ENCODE results near the gene LAX1.
"Not testable (repeated sequence)": the region's sequence is repeated elsewhere in the genome, so short reads cannot be mapped to it uniquely, and the experiment has no call there.

LAX1 gene

DNA sequence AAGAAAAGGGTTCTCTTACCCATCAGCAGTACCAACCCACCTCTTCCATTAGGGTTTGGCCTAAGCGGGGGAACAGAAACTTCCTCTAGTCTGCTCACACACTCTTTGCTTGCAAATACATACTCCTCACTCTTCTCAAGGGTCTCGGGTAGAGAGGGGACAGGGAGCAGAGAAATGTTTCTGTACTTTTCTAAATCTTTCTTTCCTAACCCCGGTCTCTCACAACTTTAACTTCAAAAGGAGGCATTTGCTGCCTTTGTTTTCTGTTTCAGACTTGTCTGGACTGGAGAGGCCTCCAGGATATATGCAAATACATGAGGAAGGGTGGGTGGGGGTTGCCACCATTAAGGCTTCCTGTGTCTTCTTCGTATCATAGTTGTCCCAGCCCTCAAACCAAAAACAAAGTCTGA is 10.5 kb upstream of the LAX1 start:
- TF ChIP-seq, protein P1, sequence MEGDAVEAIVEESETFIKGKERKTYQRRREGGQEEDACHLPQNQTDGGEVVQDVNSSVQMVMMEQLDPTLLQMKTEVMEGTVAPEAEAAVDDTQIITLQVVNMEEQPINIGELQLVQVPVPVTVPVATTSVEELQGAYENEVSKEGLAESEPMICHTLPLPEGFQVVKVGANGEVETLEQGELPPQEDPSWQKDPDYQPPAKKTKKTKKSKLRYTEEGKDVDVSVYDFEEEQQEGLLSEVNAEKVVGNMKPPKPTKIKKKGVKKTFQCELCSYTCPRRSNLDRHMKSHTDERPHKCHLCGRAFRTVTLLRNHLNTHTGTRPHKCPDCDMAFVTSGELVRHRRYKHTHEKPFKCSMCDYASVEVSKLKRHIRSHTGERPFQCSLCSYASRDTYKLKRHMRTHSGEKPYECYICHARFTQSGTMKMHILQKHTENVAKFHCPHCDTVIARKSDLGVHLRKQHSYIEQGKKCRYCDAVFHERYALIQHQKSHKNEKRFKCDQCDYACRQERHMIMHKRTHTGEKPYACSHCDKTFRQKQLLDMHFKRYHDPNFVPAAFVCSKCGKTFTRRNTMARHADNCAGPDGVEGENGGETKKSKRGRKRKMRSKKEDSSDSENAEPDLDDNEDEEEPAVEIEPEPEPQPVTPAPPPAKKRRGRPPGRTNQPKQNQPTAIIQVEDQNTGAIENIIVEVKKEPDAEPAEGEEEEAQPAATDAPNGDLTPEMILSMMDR (IDR thresholded peaks at IDR 0.05; ENCODE audit: low read depth, low read length), result no peak
- TF ChIP-seq POLR2A (IDR thresholded peaks at IDR 0.05; ENCODE audit: extremely low read depth, insufficient read length), result no peak
- no peak for TF ChIP-seq MYC (IDR thresholded peaks at IDR 0.05; ENCODE audit: low read depth, low read length)
- TF ChIP-seq, protein P2, sequence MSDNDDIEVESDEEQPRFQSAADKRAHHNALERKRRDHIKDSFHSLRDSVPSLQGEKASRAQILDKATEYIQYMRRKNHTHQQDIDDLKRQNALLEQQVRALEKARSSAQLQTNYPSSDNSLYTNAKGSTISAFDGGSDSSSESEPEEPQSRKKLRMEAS (IDR thresholded peaks at IDR 0.05; ENCODE audit: low read depth, low read length), result no peak
- no peak overlapping the region for H3K4me3 ChIP-seq (ENCODE audit: low read depth, low read length)
- no peak for DNase-seq (ENCODE audit: low read depth)

DNA sequence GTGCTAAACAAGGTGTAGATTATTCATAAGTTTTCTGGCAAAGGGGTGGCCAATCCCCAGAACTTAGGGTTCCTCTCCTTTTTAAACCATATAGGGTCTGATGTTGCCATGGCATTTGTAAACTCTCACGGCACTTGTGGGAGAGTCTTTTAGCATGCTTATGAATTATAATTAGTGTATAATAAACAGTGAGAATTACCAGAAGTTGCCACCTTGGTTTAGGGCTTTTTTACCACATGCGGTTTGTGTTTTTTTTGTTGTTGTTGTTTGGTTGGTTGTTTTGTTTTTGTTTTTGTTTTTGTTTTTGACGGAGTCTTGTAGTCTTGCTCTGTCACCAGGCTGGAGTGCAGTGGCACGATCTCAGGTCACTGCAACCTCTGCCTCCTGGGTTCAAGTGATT is 8.9 kb upstream of the LAX1 start:
- TF ChIP-seq, protein P1 (IDR thresholded peaks at IDR 0.05; ENCODE audit: low read depth, low read length), result no peak
- TF ChIP-seq MYC (IDR thresholded peaks at IDR 0.05; ENCODE audit: low read depth, low read length) (no peak), POLR2A (IDR thresholded peaks at IDR 0.05; ENCODE audit: extremely low read depth, insufficient read length) (no peak)
- TF ChIP-seq, protein P2 (IDR thresholded peaks at IDR 0.05; ENCODE audit: low read depth, low read length), result no peak
- DNase-seq (ENCODE audit: low read depth), result no peak
- no peak overlapping the region for H3K4me3 ChIP-seq (ENCODE audit: low read depth, low read length)

DNA sequence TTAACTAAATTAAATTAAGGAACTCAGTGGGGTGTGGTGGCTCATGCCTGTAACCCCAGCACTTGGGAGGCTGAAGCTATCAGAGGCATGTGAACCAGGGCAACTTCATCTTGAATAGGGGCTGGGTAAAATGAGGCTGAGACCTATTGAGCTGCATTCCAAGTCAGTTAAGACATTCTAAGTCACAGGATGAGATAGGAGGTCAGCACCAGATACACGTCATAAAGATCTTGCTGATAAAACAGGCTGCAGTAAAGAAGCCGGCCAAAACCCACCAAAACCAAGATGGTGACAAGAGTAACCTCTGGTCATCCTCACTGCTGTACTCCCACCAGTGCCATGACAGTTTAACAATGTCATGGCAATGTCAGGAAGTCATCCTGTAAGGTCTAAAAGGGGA is 6.2 kb upstream of the LAX1 start:
- DNase-seq (ENCODE audit: low read depth); H3K4me3 ChIP-seq (ENCODE audit: low read depth, low read length): not testable (repeated sequence)

DNA sequence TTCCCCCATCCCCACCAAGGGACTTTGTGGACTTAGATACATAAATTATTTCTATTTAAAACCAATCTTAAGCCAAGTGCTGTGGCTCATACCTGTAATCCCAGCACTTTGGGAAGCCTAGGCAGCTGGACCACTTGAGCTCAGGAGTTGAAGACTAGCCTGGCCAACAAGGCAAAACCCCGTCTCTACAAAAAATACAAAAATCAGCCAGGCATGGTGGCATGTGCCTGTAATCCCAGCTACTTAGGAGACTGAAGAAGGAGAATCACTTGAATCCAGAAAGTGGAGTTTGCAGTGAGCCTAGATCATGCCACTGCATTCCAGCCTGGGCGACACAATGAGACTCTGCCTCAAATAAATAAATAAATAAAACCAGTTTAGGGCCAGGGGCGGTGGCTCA is 4.5 kb upstream of the LAX1 start:
- TF ChIP-seq, protein P1 (IDR thresholded peaks at IDR 0.05; ENCODE audit: low read depth, low read length), result no peak
- TF ChIP-seq, protein P2 (IDR thresholded peaks at IDR 0.05; ENCODE audit: low read depth, low read length), result no peak
- TF ChIP-seq POLR2A (IDR thresholded peaks at IDR 0.05; ENCODE audit: extremely low read depth, insufficient read length) (no peak), MYC (IDR thresholded peaks at IDR 0.05; ENCODE audit: low read depth, low read length) (no peak)
- DNase-seq (ENCODE audit: low read depth), result no peak
- no peak overlapping the region for H3K4me3 ChIP-seq (ENCODE audit: low read depth, low read length)

DNA sequence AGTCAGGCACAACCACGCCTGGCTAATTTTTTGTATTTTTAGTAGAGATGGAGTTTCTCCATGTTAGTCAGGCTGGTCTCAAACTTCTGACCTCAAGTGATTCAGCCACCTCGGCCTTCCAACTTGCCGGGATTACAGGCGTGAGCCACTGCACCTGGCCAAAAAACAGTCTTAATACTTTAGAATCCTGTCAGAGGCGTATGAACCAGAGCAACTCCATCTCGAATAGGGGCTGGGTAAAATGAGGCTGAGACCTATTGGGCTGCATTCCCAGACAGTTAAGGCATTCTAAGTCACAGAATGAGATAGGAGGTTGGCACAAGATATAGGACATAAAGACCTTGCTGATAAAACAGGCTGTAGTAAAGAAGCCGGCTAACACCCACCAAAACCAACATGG is 3.0 kb upstream of the LAX1 start:
- not testable (repeated sequence) for DNase-seq (ENCODE audit: low read depth); H3K4me3 ChIP-seq (ENCODE audit: low read depth, low read length)

DNA sequence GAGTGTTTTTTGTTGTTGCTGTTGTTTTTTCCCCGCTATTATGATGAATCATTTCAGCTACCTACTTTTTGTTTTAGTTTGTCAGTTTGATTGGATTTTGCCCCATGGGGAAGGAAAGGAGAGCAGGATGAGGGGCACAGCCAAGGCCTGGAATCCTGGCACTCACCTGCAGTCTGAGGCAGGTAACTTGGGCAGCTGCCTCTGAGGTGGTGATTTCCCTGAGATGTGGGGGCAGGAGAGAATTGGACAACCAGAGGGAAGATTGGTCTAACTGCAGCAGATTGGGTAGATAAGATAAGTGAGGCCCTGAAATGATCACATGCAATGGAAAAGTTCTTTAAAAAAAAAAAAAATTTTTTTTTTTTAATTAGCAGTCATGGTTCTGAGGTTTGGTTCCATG is 1.5 kb upstream of the LAX1 start:
- no peak for TF ChIP-seq POLR2A (IDR thresholded peaks at IDR 0.05; ENCODE audit: extremely low read depth, insufficient read length)
- TF ChIP-seq, protein P1 (IDR thresholded peaks at IDR 0.05; ENCODE audit: low read depth, low read length), result no peak
- no peak for TF ChIP-seq MYC (IDR thresholded peaks at IDR 0.05; ENCODE audit: low read depth, low read length)
- TF ChIP-seq, protein P2 (IDR thresholded peaks at IDR 0.05; ENCODE audit: low read depth, low read length), result no peak
- H3K4me3 ChIP-seq (ENCODE audit: low read depth, low read length), result no peak overlapping the region
- DNase-seq (ENCODE audit: low read depth), result no peak

DNA sequence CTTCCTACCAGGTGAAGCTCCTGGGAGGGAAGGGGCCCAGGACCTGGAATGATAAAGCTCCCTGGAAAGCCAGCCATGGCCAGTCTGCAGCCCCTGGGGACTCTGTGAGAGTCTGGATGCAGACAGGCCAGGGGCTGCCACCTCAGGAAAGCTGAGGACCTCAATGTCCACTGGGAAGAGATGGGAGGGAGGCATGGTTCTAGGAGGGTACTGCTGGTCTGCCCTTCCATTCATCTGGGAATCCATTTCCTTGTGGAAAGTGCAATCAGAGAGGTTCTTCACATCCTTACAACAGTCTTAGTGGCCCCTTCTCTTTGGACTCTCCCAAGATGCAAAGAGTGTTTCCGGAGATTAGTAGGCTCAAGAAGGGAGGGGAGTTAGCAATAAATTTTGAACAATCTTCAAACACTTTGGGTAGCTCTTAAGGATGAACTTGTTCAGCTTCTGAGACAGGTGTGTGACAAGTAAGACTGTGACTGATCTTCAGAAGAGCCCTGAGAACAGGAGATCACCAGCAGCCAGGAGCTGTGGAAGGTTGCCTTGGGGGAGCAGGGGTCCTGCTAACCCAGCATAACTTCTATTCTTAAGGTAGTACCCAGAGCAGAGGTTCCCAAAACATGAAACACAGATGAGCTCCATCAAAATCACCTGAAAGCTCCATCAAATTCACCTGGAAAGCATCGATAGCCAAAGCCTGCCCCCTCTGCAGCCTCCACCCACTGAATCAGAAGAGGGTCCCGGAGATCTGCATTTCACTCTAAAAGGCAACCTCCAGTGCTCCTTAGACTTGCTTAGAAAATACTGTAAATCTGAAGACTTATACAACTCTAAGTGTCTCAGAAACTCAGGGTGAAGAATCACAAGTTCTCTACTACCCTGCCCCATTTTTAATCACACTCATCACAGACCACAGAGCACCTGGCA is 616 bp upstream of the LAX1 start:
- TF ChIP-seq, protein P2 (IDR thresholded peaks at IDR 0.05; ENCODE audit: low read depth, low read length), result no peak
- TF ChIP-seq MYC (IDR thresholded peaks at IDR 0.05; ENCODE audit: low read depth, low read length) (no peak), POLR2A (IDR thresholded peaks at IDR 0.05; ENCODE audit: extremely low read depth, insufficient read length) (no peak)
- TF ChIP-seq, protein P1 (IDR thresholded peaks at IDR 0.05; ENCODE audit: low read depth, low read length), result no peak
- no peak overlapping the region for H3K4me3 ChIP-seq (ENCODE audit: low read depth, low read length)
- DNase-seq (ENCODE audit: low read depth), result no peak

Data from NB4 (cell line).